GM12874 (cell line): ENCODE data around the gene ACYP2.

Experiments
- CTCF ChIP-seq: IDR thresholded peaks from 2 replicates; pipeline ENCODE4 v1.5.1; 2011; ENCODE audit warnings: low read depth, mild to moderate bottlenecking, control low read depth, low read length, moderate library complexity; ENCODE audit not compliant: insufficient read depth

ACYP2 gene

GRCh38 chr2:54295911-54296310 lies 180.5 kb downstream of the ACYP2 start:
- TF ChIP-seq CTCF = no peak

GRCh38 chr2:54298514-54298913 lies 183.1 kb downstream of the ACYP2 start:
- TF ChIP-seq CTCF = no peak

GRCh38 chr2:54303631-54304030 lies 188.2 kb downstream of the ACYP2 start:
- no peak for TF ChIP-seq CTCF

- TF ChIP-seq CTCF = no peak
Measured at GRCh38 chr2:54306556-54306955, 191.1 kb downstream of the ACYP2 start.

GRCh38 chr2:54308186-54308585 lies 192.8 kb downstream of the ACYP2 start:
- TF ChIP-seq CTCF = no peak

GRCh38 chr2:54308782-54309181 lies 193.4 kb downstream of the ACYP2 start:
- no peak for TF ChIP-seq CTCF

GRCh38 chr2:54310311-54310710 lies 194.9 kb downstream of the ACYP2 start:
- TF ChIP-seq CTCF = no peak

- TF ChIP-seq CTCF = no peak
Measured at GRCh38 chr2:54310961-54311360, 195.5 kb downstream of the ACYP2 start.
